HG03575 (cell line): ENCODE results near the gene TLE6.
"Not testable (repeated sequence)": the region's sequence is repeated elsewhere in the genome, so short reads cannot be mapped to it uniquely, and the experiment has no call there.

Experiments used
- ATAC-seq: cut with Tn5 transposase; IDR thresholded peaks from one replicate; pipeline ENCODE4 v1.9.1; 2021; ENCODE audit not compliant: unreplicated experiment, insufficient number of reproducible peaks, low FRiP score; ENCODE audit errors: extremely low read depth

TLE6 gene

DNA sequence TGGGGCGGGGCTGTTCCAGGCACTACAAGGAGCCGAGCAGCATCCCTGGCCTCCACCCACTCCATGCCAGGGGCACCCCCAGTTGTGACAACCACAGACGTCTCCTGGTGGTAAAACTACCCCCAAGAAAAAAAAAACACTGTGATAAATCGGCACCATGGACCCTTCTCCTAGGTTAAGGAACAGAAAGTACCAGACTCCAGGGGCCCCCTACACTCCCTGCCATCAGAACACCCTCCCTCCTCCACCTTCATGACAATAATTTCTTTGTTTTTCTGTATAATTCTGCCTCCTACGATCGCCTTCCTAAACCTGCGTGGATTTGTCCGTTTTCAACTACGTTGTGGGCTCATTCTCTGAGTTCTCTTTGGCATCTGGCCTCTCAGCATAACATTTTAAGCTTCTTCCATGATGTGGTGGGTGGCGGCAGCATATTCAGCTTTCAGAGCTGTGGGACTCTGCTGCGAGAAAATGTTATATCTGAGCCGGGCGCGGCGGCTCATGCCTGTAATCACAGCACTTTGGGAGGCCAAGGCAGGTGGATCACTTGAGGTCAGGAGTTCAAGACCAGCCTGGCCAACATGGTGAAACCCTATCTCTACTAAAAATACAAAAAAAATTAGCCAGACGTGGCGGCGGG is 43.1 kb downstream of the TLE6 start:
- no peak for ATAC-seq

DNA sequence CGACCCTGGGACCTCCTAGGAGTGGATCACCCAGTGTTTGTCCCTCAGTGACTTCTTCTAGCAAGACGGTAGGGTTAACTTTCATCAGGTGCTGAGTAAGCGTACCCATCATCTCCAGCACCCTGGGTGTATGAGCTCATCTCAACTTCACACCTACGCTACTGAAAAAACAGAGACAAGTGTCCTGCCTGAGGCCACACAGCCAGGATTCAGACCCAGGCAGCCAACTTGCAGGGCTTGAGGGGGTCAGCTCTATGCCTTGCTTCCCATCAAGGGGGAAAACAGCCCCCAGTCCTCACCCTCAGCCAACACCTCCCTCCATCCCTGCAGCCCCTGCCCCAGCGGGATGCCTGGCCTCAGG is 47.1 kb downstream of the TLE6 start:
- no peak for ATAC-seq

DNA sequence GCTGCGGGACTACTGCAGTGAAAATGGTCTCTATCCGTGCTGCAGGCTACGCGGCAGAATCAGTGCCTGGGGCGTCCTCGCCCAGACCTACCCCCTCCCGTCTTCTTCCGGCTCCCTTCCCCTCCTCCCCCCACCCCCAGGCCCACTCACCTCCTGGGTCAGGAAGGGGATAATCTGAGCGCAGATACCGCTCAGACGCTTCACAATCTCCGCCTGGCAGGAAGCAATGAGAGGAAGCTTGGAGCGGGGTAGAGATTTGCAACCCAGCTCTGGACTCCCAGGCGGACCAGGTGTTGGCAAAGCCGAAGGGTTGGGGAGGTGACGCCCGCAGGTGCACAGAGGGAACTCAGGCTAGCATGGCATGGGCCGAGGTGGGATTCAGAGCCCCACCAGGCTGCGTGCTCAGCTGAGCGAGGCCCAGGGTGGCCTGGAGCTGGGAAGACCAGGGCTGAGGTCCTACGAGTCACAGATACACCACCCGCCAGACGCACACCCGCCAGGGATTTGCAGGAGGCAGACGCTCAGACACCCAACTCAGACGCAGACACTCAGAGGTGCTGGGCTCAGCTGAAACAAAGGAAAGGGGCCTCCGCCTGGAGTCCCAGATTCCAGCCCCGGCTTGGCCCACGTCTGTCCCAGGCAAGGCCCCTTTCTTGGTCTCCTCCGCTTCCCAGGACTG is 47.6 kb downstream of the TLE6 start:
- no peak for ATAC-seq

DNA sequence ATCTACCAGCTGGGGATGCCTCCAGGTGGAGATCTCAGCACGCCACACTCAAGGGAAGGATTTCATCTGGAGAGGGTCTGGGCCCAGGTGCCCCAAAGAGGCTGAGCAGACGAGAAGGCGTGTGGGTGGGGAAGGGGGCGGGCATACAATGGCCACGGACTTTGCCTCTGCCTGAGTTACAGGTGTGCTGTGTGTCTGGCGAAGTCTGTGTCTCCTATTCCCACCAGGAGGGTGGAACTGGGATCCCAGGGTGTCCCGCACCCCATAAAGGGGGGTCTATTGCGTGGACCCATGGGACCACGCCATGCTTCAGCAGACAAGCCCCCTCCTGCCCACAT is 48.2 kb downstream of the TLE6 start:
- ATAC-seq = no peak

DNA sequence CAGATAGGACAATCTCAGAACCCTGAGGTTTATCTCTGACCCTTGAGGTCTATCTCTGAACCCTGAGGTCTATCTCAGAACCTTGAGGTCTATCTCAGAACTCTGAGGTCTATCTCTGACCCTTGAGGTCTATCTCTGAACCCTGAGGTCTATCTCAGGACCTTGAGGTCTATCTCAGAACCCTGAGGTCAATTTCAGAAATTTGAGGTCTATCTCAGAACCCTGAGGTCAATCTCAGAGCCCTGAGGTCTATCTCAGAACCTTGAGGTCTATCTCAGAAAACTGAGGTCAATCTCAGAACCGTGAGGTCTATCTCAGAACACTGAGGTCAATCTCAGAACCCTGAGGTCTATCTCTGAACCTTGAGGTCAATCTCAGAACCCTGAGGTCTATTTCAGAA is 49.4 kb downstream of the TLE6 start:
- ATAC-seq = no peak

DNA sequence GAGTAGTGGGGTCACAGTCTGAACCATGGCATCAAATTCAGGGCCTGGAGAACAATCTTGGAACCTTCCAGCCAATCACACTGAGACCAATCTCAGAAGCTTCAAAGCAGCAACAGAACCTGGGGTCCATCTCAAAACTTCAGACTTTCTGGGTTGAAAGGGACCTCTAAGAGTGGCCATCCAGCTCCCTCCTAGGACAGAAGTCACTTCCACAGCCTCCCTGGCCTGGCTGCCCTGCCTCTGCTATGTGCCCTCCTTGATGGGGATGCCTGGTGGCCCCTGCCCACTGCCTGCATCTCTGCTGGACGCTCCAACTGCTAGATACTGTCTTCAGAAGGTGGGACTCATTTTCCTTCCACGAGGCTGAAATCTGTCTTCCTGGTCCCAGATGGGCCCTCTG is 49.9 kb downstream of the TLE6 start:
- no peak for ATAC-seq

DNA sequence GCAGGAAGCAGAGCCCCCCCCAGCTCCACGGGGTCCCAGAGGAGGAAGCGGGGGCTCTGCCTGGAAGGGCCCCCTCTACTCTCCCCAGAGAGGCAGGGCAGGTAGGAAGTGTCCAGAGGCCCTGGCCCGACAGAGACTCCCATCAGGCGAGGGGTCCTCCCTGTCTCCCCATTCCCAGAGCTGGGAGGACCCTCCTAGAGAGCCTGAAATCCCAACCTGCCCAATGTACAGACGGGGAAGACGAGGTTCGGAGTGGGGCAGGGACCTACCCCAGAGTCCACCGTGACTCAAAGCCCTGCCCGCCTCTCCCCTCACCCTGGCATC is 50.6 kb downstream of the TLE6 start:
- no peak for ATAC-seq

DNA sequence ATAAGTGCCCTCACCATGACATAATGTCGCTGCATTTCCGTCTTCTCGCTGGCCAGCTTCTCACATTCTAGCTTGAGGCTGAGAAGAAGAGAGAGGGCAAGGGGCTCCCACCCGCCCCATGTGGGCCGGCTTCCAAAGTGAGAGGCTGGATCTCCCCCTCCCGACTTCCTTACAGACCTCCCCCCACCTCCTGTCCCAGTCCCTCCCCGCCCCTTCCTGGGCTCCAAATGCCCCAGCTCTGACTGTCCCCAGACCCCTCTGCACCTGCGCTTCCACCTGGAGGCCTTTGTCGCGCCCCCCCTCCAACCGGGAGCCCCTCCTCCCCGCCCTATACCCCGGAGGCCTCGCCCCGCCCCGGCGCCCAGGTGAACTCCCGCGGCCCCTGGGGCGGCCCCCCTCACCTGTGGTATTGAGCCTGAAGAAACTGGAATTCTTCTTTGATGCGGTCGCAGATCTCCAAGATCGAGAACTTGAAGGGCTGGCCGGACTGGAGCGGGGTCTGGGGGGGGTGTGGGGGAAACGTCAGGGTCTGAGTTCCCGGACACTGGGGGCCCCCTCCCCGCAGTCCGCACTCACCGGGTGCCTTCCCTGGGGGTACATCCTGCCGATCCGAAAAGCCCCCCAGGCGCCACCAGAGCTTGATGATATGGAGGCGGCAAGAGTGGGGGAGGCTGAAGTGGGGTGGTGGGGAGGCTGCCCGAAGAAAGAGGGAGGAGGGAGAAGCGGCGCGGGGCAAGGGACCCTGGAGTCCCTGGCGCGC is 51.1 kb downstream of the TLE6 start:
- ATAC-seq = no peak

DNA sequence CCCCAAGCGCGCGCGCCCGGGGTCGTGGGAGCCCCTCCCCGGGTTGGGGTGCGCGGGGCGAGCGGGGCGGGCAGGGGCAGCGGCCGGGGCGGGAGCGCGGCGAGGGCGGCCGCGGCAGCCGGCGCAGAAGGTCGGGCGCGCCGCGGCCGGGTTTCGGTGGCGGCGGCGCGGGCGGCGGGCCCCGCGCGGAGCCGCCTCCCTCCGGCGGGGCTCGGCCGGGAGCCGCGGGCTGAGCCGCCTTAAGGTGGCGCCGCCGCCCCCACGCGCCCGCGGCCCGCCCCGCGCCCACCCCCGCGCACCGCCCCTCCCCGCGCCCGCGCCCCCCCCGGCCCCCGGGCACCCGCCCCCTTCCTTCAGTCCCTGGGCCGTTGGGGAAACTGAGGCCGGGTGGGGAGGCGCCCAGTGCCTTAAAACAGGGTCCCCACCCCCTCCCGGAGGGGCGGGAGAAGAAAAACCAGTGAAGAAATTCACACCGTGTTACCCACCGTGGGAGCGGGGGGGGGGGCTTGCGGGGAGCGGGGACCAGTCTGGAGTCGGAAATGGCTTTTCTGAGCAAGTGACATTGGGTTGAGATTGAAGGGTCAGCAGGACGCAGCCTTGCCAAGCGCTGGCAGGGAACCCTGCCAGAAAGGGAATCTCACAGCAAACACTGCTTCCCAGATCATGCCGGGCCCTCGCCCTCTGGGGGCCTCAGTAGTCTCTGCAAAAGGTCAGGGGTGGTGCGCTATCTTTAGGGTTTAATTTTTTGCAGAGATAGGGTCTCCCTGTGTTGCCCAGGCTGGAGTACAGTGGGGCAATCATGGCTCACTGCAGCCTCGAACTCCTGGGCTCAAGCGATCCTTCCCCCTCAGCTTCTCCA is 51.9 kb downstream of the TLE6 start, which contains the start of gene TLE2:
TSS of gene TLE2 (minus strand) at position 216 of the 859 bp plus-strand sequence. CDS start 376 bp downstream, outside the sequence.
- no peak for ATAC-seq

DNA sequence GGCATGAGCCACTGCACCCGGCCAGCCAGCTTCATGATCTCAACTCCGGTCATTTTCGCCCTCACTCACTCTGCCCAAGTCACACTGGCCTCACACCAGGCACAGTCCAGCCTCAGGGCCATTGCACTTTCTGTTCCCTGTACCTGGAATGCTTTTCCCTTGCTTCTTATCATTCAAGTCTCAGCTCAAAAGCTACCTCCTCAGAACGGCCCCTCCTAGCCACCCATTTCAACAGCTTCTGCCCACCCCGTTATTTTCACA is 54.2 kb downstream of the TLE6 start:
- ATAC-seq = no peak

DNA sequence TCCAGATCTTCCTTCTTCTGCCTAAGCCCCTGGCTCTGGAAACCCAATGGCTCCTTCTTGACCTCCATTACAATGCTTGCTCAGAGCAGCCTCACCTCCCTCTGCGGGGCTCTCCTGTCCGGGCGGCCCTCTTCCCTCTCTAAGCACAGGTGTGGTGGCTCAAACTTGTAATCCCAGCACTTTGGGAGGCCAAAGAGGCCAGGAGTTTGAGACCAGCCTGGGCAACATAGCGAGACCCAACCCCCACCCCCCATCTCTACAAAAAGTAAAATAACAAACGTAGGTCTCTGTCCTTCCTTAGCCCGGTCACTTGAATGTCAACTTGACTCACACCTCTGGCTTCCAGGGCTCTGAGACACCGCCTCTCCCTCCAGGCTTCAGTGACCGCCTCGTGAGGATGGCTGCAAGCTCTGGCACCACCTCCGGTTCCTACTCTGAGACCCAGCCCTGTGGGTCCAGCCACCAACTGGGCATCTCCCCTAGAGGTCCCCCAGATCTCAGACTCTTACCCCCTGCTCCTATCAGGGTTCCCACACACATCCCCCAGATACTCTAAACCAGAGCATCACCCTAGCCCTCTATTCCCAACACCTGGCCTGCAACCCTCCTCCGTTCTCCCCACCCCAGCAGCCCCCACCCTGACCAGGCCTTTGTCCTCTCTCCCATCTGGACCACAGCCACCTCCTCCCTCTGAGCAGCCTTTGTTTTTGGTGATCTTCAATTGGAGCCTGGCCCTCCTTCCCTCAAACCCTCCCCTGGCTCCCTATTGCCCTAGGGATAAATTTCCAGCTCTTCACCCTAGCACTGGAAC is 56.4 kb downstream of the TLE6 start:
- ATAC-seq = no peak

DNA sequence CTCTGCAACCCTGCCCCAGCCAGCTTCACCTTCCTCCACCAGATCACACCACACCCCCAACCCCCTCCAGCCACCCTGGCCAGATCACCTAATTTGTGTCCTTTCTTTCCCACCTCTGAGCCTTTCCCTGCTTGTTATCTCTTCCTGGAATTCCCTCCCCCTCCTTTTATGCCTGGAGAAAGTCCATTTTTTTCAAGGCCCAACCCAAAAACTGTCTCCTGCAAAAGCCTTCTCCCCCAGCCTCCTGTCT is 57.0 kb downstream of the TLE6 start:
- no peak for ATAC-seq

DNA sequence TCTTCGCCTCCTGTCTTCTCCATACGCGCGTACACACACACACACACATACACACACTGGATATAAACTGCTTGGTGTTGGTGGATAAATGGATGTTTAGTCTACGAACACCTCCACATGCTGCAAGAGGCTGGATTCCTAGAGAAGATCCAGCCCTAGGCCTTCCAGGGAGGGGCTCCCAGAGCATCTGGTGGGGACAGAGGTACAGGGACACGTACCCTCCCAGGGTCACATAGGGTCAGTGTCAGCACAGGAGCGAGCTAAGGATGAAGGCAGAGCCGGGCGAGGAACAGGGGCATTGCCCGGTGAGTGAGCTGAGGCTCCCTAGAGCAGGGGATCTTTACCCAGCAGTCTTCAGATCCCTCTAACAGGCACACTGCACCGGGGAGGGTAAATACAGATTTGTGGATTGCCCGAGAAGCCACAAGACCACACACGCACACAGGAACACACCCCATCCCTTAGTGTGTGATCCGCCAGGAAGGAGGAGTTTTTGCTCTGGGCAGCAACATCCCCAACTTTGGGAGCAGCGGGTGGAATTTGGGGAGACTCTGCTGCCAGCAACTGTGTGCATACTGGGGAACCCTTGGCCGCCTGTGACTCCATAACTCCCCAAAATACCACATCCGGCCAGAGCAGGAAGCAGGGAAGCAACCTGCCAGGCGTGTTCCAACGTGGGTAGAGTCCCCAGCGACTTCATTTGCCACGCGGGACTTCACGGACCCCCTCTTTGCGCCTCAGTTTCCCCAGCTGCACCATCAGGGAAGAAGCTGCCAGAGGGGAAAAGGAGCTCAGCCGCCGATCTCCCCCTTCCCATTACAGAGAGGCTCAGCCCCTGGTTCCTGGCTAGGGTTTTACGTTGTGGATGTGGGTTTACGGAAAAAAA is 57.5 kb downstream of the TLE6 start:
- no peak for ATAC-seq

DNA sequence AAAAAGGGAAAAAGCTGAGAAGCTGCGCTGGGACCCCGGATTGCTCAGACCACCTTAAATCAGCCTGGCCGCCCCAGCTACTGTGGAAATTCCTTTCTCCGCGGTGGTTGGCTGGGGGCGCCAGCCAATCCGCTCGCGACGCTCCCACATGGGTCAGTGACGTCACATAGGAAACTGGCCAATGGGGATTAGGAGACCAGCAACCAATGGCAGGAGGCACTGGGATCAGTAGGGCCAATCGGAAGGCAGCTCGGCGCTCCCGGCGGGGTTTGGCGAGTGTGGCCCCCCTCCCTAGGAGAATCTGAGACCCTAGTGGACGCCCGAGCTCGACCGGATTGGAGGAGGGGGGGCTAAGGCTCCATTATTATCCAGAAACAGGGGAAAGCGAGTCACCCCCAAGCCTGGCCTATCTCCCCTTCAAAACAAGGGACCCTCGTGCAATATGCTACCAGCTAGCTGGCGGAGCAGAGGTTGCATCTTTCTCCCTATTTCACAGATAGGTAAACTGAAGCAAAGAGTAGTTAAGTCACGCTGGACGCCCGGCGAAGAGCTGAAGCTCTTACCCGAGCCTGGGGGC is 58.3 kb downstream of the TLE6 start:
- no peak for ATAC-seq

DNA sequence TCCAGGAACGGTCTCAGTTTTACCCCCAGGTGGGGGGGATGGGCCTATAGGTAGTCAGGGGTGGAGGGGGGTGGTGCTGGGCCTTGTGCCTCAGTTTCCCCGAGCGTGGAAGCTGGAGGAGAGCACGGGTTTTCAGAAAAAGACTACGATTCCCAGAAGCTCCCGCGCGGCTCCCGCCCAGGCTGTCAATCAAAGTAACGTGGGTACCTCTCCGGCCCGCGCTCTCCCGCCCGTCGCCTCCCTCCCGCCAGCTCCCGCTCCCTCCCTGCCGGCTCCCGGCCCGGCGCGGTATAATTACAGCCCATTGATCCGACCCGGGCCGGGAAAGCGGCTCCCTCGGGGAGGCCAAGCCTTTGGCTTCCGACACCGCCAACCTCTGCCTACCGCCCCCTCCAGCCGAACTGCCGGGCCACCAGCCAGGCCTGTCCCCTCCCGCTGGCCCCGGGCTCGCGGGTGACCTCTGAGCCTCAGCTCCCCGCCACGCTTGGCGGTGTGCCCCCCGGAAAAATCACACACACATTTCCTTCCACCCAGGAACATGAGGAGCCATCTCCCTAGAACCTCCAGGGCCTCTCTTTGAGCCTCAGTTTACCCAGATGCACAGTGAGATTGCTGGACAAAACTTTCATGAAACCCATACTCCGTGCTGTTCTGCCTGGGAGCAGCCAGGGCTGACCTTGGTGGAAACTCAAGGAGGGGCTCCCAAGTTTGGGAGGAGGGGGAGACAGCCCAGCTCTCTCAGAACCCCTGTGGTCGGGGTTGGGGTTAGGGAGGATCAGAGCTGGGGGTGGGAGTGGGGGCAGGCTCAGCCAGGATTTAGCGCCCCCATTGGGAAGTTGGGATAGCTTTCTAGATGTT is 59.0 kb downstream of the TLE6 start:
- ATAC-seq = no peak

DNA sequence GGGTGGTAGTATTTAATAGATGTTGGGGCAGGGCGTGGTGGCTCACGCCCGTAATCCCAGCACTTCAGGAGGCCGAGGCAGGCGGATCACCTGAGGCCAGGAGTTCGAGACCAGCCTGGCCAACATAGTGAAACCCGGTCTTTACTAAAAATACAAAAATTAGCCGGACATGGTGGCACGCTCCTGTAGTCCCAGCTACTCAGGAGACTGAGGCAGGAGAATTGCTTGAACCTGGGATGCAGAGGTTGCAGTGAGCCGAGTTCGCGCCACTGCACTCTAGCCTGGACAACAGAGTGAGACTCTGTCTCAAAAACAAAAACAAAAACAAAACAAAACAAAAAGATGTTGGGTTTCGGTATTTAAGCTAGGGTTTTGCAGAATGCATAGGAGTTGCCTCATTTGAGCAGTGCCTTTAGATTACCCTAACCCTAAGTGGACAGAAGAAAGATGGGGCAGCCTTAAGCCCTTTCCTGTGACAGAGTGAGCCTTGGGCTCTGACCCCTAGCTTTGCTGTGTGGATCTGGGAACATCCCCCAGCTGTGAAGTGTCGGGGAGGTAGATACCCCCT is 59.7 kb downstream of the TLE6 start:
- not testable (repeated sequence) for ATAC-seq

DNA sequence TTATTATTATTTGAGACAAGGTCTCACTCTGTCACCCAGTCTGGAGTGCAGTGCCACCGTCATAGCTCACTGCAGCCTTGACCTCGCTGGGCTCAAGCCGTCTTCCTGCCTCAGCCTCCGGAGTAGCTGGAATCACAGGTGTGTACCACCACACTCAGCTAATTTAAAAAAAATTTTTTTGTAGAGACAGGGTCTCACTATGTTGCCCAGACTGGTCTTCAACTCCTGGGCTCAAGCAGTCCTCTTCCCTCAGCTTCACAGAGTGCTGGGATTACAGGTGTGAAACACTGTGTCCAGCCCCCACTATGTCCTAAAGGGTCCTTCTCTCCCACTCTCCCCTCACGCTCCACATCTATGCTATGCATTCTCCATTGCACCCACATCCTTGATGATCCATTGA is 60.9 kb downstream of the TLE6 start:
- no peak for ATAC-seq
